COR-L47 (cell line): ENCODE results near the gene RFX3.

Experiments used
- DNase-seq: peaks from one replicate; lab custom pipeline; 2025; lab: John Stamatoyannopoulos, UW

The RFX3 gene

DNA sequence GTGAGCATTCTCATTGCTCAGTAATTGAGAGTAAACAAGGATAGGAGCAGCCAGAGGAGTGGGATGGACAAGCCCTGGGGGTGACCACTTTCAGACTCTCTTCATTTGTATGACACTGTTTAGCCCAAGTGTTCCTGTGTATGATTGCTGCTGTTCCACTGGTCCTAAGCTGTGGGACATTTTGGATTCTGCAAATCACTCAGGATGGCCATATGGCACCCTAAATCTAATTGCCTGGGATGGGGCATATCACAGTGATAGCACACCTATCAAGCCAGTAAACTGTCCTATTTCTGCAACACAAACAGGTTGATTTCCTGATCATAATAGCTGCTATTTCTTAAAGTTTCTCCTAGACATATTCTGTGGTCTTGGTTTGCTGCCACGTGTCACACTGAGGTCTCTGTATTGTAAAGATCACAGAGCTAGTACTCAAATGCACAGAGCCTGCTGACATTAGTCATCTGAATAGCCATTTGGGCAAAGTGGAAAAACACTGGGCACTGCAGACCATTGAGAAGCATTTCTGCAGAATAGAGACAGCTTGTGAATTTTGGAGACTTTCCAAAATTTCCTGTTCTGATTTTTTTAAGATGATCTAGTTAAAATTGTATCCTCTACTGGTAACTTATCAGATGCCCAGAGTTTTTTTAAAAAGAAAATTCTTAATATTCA lies 320.2 kb downstream of the RFX3 start:
- peak; percentile 14 for DNase-seq

DNA sequence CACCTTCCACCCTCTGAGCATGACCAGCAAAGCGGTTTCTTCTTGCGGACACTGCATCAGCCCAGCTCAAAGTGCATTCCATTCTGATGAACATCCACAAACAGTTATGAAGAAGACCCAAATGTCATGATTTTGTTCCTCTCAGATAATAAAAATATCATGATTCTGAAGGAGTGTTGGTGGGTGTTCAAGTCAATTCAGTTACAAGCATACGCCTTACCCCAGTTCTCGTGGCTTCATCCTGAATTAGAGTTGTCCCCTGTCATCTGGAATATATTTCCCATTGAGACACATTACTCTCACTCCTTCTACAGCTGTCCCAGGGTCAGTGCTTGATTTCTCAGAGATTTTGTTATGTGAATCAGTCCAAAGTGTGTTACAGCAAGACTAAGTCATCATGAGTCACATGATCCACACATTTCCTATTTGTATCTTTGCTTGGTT lies 325.4 kb downstream of the RFX3 start:
- DNase-seq: no peak

DNA sequence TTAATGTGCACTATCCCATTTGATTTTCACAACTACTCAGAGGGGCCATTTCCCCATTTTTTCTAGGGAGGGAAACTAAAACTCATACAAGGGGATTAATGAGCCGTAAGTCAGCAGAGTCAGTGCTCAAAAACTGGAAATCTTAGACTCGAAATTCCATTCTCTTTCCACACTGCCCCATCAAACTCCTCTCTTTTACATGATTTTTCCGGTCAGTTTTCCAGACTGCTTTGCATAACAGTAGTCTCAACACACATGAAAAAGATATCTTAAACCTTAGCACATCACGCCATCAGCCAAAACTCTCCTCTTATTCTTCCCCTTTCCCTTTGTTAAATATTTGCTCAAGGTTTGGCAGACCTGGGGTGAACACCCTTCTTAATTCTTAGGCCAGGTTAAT lies 332.0 kb downstream of the RFX3 start:
- DNase-seq: no peak

DNA sequence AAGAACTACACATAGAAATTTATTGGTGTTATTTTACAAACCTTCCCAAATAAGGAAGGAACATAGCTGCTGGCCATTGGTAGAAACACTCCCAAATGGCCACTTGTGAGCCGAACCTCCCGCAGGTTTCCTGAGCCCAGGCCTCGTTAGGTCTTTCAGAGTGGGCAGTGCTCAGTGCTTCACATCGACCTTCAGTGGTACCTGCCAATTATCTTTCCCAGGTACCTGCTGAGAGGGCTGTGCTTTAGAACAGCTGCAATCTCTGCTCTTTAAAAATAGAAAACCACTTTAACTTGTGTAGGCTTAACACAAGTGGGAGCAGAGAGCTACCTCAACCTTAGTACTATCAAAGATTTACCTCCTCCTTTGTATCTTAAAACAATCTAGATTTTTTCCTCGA lies 334.1 kb downstream of the RFX3 start:
- peak; percentile 72 for DNase-seq

DNA sequence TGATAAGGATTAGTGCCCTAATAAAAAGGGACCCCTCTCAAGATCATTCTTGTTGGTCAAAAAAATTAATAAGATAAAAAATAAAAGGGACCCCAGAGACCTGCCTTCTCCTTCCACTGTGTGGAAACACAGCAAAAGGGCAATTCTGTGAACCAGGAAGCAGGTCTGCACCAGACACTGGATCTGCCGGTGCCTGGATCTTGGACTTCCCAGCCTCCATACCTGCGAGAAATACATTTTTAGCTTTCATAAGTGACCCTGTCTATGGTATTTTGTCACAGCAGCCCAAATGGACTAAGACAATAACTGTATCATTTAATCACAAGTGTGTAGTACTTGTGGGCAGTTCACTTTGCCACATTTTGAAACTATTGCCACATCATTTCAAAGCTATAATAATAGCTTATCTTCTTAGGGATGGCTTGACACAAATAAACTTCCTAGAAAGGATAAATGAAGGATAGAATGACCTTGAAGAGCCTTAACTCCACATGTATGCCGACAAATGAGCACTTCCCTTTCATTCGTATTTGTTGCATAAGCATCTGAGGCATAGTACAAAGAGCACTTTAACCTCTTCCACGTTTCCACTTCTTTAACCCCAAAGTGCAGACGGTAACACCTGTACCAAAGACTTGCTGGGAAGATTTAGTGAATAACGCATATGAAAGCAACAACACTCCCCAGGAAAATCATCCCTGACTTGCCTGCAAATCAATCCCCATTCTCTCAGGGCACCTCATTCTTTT lies 336.5 kb downstream of the RFX3 start:
- no peak for DNase-seq

DNA sequence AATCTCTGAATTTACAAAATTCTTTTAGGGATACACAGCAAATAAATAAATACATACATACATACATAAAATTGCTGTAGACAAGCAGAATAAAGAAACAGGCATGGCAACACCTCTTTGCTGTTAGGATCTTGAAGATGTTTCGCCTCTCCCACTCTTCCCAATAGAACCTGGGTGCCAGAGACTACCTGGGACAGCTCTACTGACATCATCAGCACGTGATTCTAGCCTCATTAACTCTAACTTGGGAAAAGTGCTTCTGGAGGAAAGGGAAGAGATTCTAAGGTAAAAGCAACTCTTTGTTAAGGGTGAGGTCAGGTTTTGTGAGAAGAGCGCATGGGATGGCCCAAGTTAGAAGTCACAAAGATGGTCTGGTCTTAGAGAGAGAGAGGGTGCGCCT lies 339.1 kb downstream of the RFX3 start:
- no peak for DNase-seq

DNA sequence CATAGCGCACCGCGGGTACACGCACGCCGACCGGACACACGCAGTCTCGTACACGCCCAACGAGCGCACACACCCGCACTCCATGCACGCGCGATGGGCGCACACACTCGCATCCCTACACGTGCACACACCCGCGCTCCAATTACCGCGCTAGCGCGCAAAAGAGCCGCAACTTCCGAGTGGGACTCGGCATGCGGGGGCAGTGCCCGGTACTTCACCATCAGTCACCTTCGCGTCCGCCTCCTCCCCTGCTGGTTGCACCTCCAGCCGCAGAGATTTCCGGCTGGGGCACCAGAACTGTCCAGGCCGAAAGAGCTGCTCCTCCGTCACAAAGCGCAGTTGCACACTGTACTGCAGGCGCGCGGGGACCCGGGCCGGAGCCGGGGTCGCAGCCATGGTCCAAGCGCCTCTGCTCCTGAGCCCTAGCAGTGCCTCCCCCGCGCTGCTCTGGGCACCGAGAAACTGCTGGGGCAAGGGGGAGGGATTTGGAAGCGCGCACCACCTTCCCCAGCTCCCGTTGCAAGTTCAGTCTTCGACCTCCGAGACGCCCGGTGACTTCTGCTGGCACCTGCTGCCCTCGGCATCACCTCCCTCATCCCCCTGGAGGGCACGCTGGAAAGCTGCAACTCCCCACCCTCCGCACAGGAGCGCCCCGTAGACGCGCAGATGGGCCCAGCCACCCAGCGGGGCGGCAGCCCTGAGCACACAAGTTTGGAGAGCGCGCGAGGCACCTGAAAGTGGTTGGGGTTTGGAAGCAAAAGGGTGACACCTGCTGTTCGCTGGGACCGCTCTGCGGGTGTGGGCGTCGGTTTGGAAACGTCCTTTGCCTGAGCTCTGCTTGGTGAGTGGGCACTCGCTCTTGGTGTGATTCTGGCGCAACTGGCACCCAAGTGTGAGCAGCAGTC lies 344.5 kb downstream of the RFX3 start:
- peak; percentile 86 for DNase-seq

DNA sequence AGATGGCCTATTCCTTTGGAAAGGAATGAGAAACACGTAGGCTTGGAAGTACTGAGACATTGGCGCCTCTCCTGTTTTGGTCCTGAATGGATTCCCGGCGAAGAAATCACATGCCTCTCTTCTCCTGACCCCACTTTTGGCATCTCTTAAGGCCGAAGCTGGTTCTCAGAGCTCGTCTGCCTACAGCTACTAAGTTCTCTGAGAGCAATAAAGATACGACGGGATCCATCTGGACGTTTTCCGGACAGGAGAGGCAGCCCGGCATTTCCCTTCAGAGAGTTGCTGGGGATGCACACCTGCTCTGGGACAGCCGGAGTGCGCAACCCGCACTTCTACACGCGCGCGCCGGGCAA lies 345.1 kb downstream of the RFX3 start:
- DNase-seq: no peak

DNA sequence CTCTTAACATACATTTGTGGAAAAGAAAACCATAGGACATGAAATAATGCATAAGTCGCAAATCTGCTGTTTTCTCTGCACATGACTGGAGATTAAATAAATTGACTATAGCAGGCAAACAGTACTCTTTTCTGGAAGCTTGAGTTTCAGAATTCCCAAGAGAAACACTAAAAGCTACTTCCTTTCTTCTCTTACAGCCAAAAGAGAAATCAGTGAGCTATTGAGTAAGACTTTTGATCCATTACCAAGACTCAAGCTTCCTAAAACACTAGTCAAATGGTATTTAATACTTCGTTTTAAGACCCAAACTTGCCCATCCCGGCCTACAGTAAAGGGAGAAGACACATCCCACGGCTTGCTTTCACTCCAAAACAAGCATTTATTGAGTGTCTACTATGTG lies 346.1 kb downstream of the RFX3 start:
- DNase-seq: no peak

DNA sequence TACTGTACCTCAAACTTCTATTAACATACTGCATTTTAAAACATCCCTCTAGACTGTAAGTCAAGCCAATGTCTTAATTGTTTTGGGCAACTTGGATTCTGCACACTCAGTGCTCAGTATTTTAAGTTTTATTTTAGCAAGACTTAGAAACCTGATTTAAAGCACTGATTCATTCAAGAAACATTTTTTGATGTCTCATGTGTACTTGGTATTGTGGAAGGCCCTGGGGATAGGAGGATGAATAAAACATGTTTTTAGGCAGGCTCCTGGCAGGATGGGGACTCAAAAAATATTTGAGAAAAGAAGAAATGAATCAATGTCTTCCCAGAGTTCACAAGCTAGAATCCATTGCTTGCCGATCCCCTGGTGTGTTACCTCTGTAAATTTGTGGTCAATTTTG lies 347.9 kb downstream of the RFX3 start:
- DNase-seq: no peak

DNA sequence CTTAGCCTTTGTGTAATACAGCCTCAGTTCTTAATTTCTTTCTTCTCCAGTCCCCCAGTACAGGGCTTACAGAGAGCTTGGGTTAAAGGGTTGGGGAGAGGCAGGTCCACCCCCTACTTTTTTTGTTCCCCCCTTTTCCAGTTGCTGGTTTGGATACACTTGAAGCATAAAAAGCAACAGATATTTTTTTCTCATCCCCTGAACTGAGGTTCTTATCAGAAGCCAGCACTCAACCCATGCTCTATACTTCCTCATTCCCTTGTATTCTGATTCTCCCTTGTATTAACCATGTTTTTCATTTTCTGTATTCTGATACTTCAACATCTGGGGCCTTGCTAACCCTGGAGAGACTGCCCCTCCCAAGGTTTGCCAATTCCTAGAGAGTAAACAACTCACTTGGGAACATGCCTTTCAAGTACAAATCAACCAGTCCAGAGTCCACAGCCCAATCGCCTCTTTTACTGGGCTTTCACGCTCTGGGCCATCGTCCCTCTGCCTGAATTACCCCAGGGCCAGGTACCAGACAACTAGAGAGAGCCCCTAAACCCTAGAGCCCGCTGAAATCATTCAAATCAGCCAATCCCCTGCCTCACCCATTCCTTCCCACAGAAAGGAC lies 348.5 kb downstream of the RFX3 start:
- DNase-seq: no peak

DNA sequence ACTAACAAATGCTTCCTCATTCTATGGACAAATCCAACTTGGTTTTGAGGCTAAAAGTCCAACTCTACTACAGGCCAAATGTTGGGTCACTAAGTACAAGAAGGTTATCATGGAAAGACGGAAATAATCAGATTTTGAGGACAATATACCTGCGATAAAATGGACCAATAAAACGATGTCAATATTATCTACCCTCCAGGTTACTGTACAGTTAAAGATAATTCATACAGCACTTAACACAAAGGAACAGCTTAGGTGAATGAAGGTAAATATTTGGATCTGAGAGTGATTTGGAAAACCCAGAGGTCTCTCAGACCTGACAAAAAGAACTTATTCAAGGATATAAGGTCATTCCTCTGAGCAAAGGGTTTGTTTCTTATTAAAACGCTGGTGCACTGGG lies 352.4 kb downstream of the RFX3 start:
- DNase-seq: no peak

DNA sequence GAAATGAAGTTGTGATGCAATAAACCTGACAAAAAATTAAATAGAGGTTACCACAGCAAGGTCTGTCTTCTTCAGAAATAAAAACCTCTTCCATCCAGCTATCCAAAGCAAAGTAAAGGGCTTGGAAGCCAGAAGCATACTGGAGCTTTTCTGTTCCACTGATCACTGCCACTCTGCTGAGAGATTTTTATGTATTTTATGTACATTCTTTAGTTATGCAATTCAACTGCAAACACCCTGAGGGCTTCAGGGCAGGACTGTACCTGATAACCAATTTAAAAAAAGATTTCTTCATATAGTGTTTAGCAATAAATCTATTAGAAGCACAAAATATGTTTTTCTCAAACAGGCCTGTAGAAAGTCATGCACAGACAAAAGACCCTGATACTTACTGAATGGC lies 355.0 kb downstream of the RFX3 start:
- DNase-seq: no peak
